Panc1 (cell line): ENCODE results near the gene ROBO3.

ENCODE experiments used
- CTCF ChIP-seq: fragments of 450-650 bp; IDR thresholded peaks from 2 replicates; pipeline ENCODE4 v1.5.1; 2017; ENCODE audit warnings: mild to moderate bottlenecking
- TF ChIP-seq, protein P1 (sequence below), 2 experiments: IDR thresholded peaks; 2 replicates each; pipeline ENCODE4 v1.6.1; 2011 to 2012; ENCODE audit warnings: low read depth in 2 of 2, control low read depth in 1 of 2, low read length in 1 of 2, mild to moderate bottlenecking in 1 of 2, moderate library complexity in 1 of 2; ENCODE audit not compliant: insufficient read depth in 1 of 2

GRCh38 chr11:124869856-124870387 is 4.7 kb downstream of the ROBO3 start:
- TF ChIP-seq CTCF: no peak
- TF ChIP-seq, protein P1, sequence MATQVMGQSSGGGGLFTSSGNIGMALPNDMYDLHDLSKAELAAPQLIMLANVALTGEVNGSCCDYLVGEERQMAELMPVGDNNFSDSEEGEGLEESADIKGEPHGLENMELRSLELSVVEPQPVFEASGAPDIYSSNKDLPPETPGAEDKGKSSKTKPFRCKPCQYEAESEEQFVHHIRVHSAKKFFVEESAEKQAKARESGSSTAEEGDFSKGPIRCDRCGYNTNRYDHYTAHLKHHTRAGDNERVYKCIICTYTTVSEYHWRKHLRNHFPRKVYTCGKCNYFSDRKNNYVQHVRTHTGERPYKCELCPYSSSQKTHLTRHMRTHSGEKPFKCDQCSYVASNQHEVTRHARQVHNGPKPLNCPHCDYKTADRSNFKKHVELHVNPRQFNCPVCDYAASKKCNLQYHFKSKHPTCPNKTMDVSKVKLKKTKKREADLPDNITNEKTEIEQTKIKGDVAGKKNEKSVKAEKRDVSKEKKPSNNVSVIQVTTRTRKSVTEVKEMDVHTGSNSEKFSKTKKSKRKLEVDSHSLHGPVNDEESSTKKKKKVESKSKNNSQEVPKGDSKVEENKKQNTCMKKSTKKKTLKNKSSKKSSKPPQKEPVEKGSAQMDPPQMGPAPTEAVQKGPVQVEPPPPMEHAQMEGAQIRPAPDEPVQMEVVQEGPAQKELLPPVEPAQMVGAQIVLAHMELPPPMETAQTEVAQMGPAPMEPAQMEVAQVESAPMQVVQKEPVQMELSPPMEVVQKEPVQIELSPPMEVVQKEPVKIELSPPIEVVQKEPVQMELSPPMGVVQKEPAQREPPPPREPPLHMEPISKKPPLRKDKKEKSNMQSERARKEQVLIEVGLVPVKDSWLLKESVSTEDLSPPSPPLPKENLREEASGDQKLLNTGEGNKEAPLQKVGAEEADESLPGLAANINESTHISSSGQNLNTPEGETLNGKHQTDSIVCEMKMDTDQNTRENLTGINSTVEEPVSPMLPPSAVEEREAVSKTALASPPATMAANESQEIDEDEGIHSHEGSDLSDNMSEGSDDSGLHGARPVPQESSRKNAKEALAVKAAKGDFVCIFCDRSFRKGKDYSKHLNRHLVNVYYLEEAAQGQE (IDR thresholded peaks at IDR 0.05; ENCODE audit: insufficient read depth in 1 of 2, low read depth in 2 of 2, low read length in 1 of 2): no peak
